Measurements from ENCODE around the gene CAMK1G. TPM values are rescaled to one million over a fixed set of nuclear protein-coding genes. Genes with fewer than 3 reads are reported as not detected.

The CAMK1G gene
- total RNA-seq, 2 experiments from 2014 or later, result not detected

GRCh38 chr1:209618756-209619420 is 35.4 kb downstream of the CAMK1G start:
- Mint-ChIP-seq H3K27me3 (peaks cover 7% of the 10 kb centered on the region), H3K4me1 (no peaks in the 10 kb centered on the region), H3K9me3 (ENCODE audit: low read depth) (no peaks in the 10 kb centered on the region), H3K36me3 (no peaks in the 10 kb centered on the region), H3K27ac (no peak overlapping the region), H3K4me3 (no peak overlapping the region)
- CTCF ChIA-PET, result interaction anchor here (1.2 to 2.5 kb wide), 4 partner anchors 9 to 52 kb away, joined by 3 to 7 read pairs (median 6); no protein-coding TSS in a partner anchor
- ATAC-seq (no peak), DNase-seq (no peak)

GRCh38 chr1:209619696-209620486 is 36.4 kb downstream of the CAMK1G start:
- DNase-seq (no peak), ATAC-seq (no peak)
- H3K27ac Mint-ChIP-seq, result no peak overlapping the region
- no peaks in the 10 kb centered on the region for H3K4me1 Mint-ChIP-seq
- no peak overlapping the region for H3K4me3 Mint-ChIP-seq
- H3K36me3 Mint-ChIP-seq, result no peaks in the 10 kb centered on the region
- CTCF ChIA-PET, result interaction anchor here (0.9 to 2.5 kb wide), 4 partner anchors 8 to 107 kb away, joined by 3 to 7 read pairs (median 6); no protein-coding TSS in a partner anchor
- H3K27me3 Mint-ChIP-seq, result peaks cover 2% of the 10 kb centered on the region
- no peaks in the 10 kb centered on the region for H3K9me3 Mint-ChIP-seq (ENCODE audit: low read depth)

GRCh38 chr1:209620487-209620884 is 37.0 kb downstream of the CAMK1G start:
- Mint-ChIP-seq H3K36me3 (no peaks in the 10 kb centered on the region), H3K4me3 (no peak overlapping the region), H3K4me1 (no peaks in the 10 kb centered on the region), H3K27me3 (peaks cover 2% of the 10 kb centered on the region), H3K9me3 (ENCODE audit: low read depth) (no peaks in the 10 kb centered on the region), H3K27ac (no peak overlapping the region)
- no peak for DNase-seq
- ATAC-seq, result no peak
- CTCF ChIA-PET, result interaction anchor here (0.9 to 1.7 kb wide), 3 partner anchors 7 to 107 kb away, joined by 3 to 7 read pairs (median 4); no protein-coding TSS in a partner anchor

- CTCF ChIA-PET, result no interaction called here
- H3K4me1 Mint-ChIP-seq, result no peaks in the 10 kb centered on the region
- ATAC-seq (no peak), DNase-seq (no peak)
- no peak overlapping the region for H3K4me3 Mint-ChIP-seq
- H3K27ac Mint-ChIP-seq, result no peak overlapping the region
- H3K27me3 Mint-ChIP-seq, result no peaks in the 10 kb centered on the region
- no peaks in the 10 kb centered on the region for H3K9me3 Mint-ChIP-seq (ENCODE audit: low read depth)
- H3K36me3 Mint-ChIP-seq, result no peaks in the 10 kb centered on the region
Observed at GRCh38 chr1:209621286-209621685, 37.8 kb downstream of the CAMK1G start.

GRCh38 chr1:209621741-209622655 is 38.5 kb downstream of the CAMK1G start:
- CTCF ChIA-PET, result no interaction called here
- no peaks in the 10 kb centered on the region for H3K9me3 Mint-ChIP-seq (ENCODE audit: low read depth)
- no peak overlapping the region for H3K4me3 Mint-ChIP-seq
- no peaks in the 10 kb centered on the region for H3K36me3 Mint-ChIP-seq
- no peaks in the 10 kb centered on the region for H3K27me3 Mint-ChIP-seq
- H3K27ac Mint-ChIP-seq, result no peak overlapping the region
- DNase-seq (no peak), ATAC-seq (no peak)
- H3K4me1 Mint-ChIP-seq, result no peaks in the 10 kb centered on the region

GRCh38 chr1:209622841-209623829 is 39.6 kb downstream of the CAMK1G start:
- Mint-ChIP-seq H3K9me3 (ENCODE audit: low read depth) (no peaks in the 10 kb centered on the region), H3K4me1 (no peaks in the 10 kb centered on the region), H3K27me3 (no peaks in the 10 kb centered on the region), H3K27ac (no peak overlapping the region), H3K36me3 (no peaks in the 10 kb centered on the region), H3K4me3 (no peak overlapping the region)
- ATAC-seq, result no peak
- DNase-seq, result no peak
- CTCF ChIA-PET, result interaction anchor here (0.9 to 2.1 kb wide), 4 partner anchors 21 to 125 kb away, joined by 3 to 8 read pairs (median 4); no protein-coding TSS in a partner anchor

GRCh38 chr1:209624558-209625549 is 41.3 kb downstream of the CAMK1G start:
- CTCF ChIA-PET, result interaction anchor here (1.1 to 2.1 kb wide), 4 partner anchors 23 to 58 kb away, joined by 3 to 8 read pairs (median 5); no protein-coding TSS in a partner anchor
- DNase-seq, result no peak
- Mint-ChIP-seq H3K36me3 (no peaks in the 10 kb centered on the region), H3K27ac (no peak overlapping the region), H3K4me3 (no peak overlapping the region), H3K4me1 (peaks cover 2% of the 10 kb centered on the region), H3K9me3 (ENCODE audit: low read depth) (no peaks in the 10 kb centered on the region), H3K27me3 (no peaks in the 10 kb centered on the region)
- ATAC-seq, result no peak

GRCh38 chr1:209625791-209626285 is 42.3 kb downstream of the CAMK1G start:
- Mint-ChIP-seq H3K36me3 (no peaks in the 10 kb centered on the region), H3K4me1 (peaks cover 2% of the 10 kb centered on the region), H3K9me3 (ENCODE audit: low read depth) (no peaks in the 10 kb centered on the region), H3K27ac (no peak overlapping the region), H3K27me3 (no peaks in the 10 kb centered on the region), H3K4me3 (no peak overlapping the region)
- CTCF ChIA-PET, result interaction anchor here (1.2 to 2.1 kb wide), 3 partner anchors 9 to 57 kb away, joined by 3 to 6 read pairs (median 5); no protein-coding TSS in a partner anchor
- DNase-seq (no peak), ATAC-seq (no peak)

GRCh38 chr1:209626346-209627026 is 43.0 kb downstream of the CAMK1G start:
- CTCF ChIA-PET, result interaction anchor here (0.7 to 2.1 kb wide), 15 partner anchors 9 to 67 kb away, joined by 3 to 16 read pairs (median 4); partner anchors contain the start of gene LAMB3
- ATAC-seq (no peak), DNase-seq (no peak)
- Mint-ChIP-seq H3K4me1 (peaks cover 2% of the 10 kb centered on the region), H3K4me3 (no peak overlapping the region), H3K9me3 (ENCODE audit: low read depth) (no peaks in the 10 kb centered on the region), H3K27me3 (no peaks in the 10 kb centered on the region), H3K36me3 (no peaks in the 10 kb centered on the region), H3K27ac (no peak overlapping the region)

GRCh38 chr1:209627027-209627731 is 43.7 kb downstream of the CAMK1G start:
- CTCF ChIA-PET, result interaction anchor here (0.6 to 2.1 kb wide), 35 partner anchors 8 to 180 kb away, joined by 3 to 19 read pairs (median 3); partner anchors contain the start of gene LAMB3
- H3K9me3 Mint-ChIP-seq (ENCODE audit: low read depth), result no peaks in the 10 kb centered on the region
- DNase-seq, result no peak
- H3K36me3 Mint-ChIP-seq, result no peaks in the 10 kb centered on the region
- ATAC-seq, result no peak
- peaks cover 2% of the 10 kb centered on the region for H3K4me1 Mint-ChIP-seq
- no peaks in the 10 kb centered on the region for H3K27me3 Mint-ChIP-seq
- H3K27ac Mint-ChIP-seq, result no peak overlapping the region
- no peak overlapping the region for H3K4me3 Mint-ChIP-seq
